ELF-1 (cell line): Measurements from ENCODE around the gene FBN1.
A peak's percentile ranks its signal among the peaks of the same experiment; 100 is the strongest.

Experiments used
- DNase-seq: peaks from one replicate; pipeline ENCODE4 v3.0.0-alpha.2; 2016; ENCODE audit warnings: low read depth, low spot score

FBN1 gene

GRCh38 chr15:48581219-48581618 lies 64.3 kb downstream of the FBN1 start:
- no peak for DNase-seq

- DNase-seq, result no peak
Observed at GRCh38 chr15:48580736-48581135, 64.8 kb downstream of the FBN1 start.

- DNase-seq, result no peak
Observed at GRCh38 chr15:48579945-48580671, 65.4 kb downstream of the FBN1 start.

GRCh38 chr15:48578965-48579364 lies 66.5 kb downstream of the FBN1 start:
- DNase-seq, result no peak

GRCh38 chr15:48577469-48577868 lies 68.0 kb downstream of the FBN1 start:
- DNase-seq, result no peak

- DNase-seq, result no peak
Observed at GRCh38 chr15:48574187-48574586, 71.3 kb downstream of the FBN1 start.

- DNase-seq, result no peak
Observed at GRCh38 chr15:48573780-48574179, 71.7 kb downstream of the FBN1 start.

- DNase-seq, result no peak
Observed at GRCh38 chr15:48572823-48573222, 72.7 kb downstream of the FBN1 start.

GRCh38 chr15:48571510-48571909 lies 74.0 kb downstream of the FBN1 start:
- no peak for DNase-seq

GRCh38 chr15:48570822-48571221 lies 74.7 kb downstream of the FBN1 start:
- DNase-seq, result no peak

GRCh38 chr15:48569591-48570302 lies 75.8 kb downstream of the FBN1 start:
- no peak for DNase-seq

GRCh38 chr15:48566668-48567067 lies 78.8 kb downstream of the FBN1 start:
- DNase-seq, result no peak

GRCh38 chr15:48565560-48566482 lies 79.7 kb downstream of the FBN1 start:
- no peak for DNase-seq

- no peak for DNase-seq
Observed at GRCh38 chr15:48564690-48565089, 80.8 kb downstream of the FBN1 start.

GRCh38 chr15:48563934-48564333 lies 81.6 kb downstream of the FBN1 start:
- no peak for DNase-seq

GRCh38 chr15:48560321-48561051 lies 85.0 kb downstream of the FBN1 start:
- DNase-seq, result no peak

- DNase-seq, result peak; percentile 53
Observed at GRCh38 chr15:48559285-48559684, 86.2 kb downstream of the FBN1 start.

GRCh38 chr15:48558226-48558625 lies 87.3 kb downstream of the FBN1 start:
- no peak for DNase-seq

- DNase-seq, result no peak
Observed at GRCh38 chr15:48557335-48557734, 88.2 kb downstream of the FBN1 start.

GRCh38 chr15:48556159-48556897 lies 89.2 kb downstream of the FBN1 start:
- DNase-seq, result no peak
